Measurements from ENCODE around the gene EHMT1.
"Not testable (repeated sequence)": the region's sequence is repeated elsewhere in the genome, so short reads cannot be mapped to it uniquely, and the experiment has no call there.

Gene EHMT1

DNA sequence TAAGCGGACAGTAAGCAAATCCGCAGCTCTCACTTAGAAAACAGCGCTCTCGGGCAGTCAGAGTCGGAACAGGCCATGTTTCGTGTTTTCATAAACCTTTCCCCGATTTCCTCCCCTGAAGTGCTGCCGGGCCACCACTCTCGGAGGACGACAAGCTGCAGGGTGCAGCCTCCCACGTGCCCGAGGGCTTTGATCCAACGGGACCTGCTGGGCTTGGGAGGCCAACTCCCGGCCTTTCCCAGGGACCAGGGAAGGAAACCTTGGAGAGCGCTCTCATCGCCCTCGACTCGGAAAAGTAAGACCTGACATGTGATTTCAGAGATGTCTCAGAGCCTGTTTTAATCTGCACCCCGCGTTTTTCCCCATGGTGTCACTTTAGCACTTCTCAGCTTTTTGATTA, 159.0 kb downstream of the EHMT1 start:
- H3K9me3 Mint-ChIP-seq: no peaks in the 10 kb centered on the region
- TF ChIP-seq, protein P1, sequence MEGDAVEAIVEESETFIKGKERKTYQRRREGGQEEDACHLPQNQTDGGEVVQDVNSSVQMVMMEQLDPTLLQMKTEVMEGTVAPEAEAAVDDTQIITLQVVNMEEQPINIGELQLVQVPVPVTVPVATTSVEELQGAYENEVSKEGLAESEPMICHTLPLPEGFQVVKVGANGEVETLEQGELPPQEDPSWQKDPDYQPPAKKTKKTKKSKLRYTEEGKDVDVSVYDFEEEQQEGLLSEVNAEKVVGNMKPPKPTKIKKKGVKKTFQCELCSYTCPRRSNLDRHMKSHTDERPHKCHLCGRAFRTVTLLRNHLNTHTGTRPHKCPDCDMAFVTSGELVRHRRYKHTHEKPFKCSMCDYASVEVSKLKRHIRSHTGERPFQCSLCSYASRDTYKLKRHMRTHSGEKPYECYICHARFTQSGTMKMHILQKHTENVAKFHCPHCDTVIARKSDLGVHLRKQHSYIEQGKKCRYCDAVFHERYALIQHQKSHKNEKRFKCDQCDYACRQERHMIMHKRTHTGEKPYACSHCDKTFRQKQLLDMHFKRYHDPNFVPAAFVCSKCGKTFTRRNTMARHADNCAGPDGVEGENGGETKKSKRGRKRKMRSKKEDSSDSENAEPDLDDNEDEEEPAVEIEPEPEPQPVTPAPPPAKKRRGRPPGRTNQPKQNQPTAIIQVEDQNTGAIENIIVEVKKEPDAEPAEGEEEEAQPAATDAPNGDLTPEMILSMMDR (IDR thresholded peaks at IDR 0.05): no peak
- H3K27me3 Mint-ChIP-seq (ENCODE audit: low read depth, poor library complexity): no peaks in the 10 kb centered on the region
- no peaks in the 10 kb centered on the region for H3K4me1 Mint-ChIP-seq
- no peak for DNase-seq
- peaks cover 7% of the 10 kb centered on the region for H3K36me3 Mint-ChIP-seq (ENCODE audit: low read depth)
- H3K4me3 Mint-ChIP-seq: no peak overlapping the region
- H3K27ac Mint-ChIP-seq: no peak overlapping the region

DNA sequence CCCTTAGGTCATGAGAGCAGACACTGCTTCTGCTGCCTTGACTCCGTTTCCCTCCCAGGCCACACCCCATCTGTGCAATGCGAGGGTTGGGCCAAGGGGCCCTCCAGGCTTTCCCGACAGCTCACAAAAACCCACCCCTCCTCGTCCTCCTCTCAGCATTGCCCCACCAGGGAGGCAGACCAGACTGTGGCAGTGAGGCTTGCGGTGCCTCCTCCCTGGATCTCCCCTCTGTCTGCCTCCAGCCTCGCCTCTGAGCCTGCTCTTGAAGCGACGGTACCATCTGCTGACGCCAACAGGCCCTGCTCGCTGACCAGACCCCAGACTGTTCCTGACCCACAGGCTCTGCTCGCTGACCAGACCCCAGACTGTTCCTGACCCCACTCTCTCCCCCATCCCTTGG, 159.5 kb downstream of the EHMT1 start:
- no peak for DNase-seq
- Mint-ChIP-seq H3K4me3 (no peak overlapping the region), H3K4me1 (no peaks in the 10 kb centered on the region), H3K9me3 (no peaks in the 10 kb centered on the region), H3K27me3 (ENCODE audit: low read depth, poor library complexity) (no peaks in the 10 kb centered on the region), H3K36me3 (ENCODE audit: low read depth) (peaks cover 7% of the 10 kb centered on the region), H3K27ac (peak overlapping the region; percentile 36)
- TF ChIP-seq, protein P1 (IDR thresholded peaks at IDR 0.05): no peak

DNA sequence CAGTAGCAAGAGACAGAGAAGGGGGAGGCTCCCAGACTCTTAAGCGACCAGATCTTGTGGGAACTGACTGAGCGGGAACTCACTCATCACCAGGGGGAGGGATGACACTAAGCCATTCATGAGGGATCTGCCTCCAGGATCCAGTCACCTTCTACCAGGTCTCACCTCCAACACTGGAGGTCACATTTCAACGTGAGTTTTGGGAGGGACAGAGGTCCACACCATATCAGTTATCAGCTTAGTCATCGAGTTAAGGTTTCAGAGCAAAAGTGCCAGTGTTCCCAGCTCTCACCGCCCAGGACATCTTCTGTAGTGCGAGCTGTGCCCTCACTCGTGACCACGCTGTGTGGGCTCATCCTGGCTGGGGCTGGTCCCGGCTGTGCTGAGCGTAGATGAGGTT, 160.1 kb downstream of the EHMT1 start:
- peak overlapping the region; percentile 36 for H3K27ac Mint-ChIP-seq
- H3K36me3 Mint-ChIP-seq (ENCODE audit: low read depth): peaks cover 7% of the 10 kb centered on the region
- DNase-seq: no peak
- H3K4me1 Mint-ChIP-seq: no peaks in the 10 kb centered on the region
- no peaks in the 10 kb centered on the region for H3K9me3 Mint-ChIP-seq
- no peaks in the 10 kb centered on the region for H3K27me3 Mint-ChIP-seq (ENCODE audit: low read depth, poor library complexity)
- TF ChIP-seq, protein P1 (IDR thresholded peaks at IDR 0.05): no peak
- no peak overlapping the region for H3K4me3 Mint-ChIP-seq

DNA sequence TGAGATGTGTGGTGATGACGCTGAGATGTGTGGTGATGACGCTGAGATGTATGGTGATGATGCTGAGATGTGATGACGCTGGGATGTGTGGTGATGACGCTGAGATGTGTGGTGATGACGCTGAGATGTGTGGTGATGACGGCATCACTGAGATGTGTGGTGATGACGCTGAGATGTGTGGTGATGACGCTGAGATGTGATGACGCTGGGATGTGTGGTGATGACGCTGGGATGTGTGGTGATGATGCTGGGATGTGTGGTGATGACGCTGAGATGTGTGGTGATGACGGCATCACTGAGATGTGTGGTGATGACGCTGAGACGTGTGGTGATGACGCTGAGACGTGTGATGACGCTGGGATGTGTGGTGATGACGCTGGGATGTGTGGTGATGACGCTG, 161.2 kb downstream of the EHMT1 start:
- not testable (repeated sequence) for H3K4me3 Mint-ChIP-seq; H3K27ac Mint-ChIP-seq; DNase-seq; H3K9me3 Mint-ChIP-seq; H3K27me3 Mint-ChIP-seq (ENCODE audit: low read depth, poor library complexity); H3K4me1 Mint-ChIP-seq
- peaks cover 10% of the 10 kb centered on the region for H3K36me3 Mint-ChIP-seq (ENCODE audit: low read depth)

DNA sequence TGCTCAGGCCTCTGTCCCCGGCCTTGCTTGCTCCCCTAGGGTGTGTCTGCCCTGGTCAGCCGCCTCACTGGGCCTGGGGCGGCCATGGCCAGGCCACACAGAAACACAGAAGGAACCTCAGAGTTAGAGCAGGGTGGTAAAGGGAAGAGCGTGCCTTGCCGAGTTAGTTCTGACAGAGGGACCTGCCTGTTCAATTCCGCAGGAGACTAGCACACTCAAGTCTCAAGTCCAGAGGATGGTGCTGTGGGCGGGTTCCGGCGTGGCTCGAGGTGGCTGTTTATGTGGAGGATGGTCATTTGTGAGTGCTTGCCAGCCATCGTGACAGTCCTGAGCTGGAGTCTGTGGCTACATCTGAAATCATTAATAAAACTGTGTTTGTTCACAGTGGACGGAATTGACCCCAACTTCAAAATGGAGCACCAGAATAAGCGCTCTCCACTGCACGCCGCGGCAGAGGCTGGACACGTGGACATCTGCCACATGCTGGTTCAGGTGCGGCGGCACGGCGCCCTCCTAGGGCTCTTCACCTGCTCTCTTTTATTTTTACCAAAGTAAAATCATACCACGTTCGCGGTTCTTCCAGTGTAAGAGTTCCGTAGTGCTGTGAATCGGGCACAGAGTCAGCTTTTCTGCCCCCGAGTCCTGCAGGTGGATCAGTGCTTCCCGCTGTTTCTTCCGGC, 163.2 kb downstream of the EHMT1 start:
- Mint-ChIP-seq H3K27ac (peak overlapping the region; percentile 95), H3K9me3 (no peaks in the 10 kb centered on the region), H3K27me3 (ENCODE audit: low read depth, poor library complexity) (no peaks in the 10 kb centered on the region), H3K4me3 (no peak overlapping the region), H3K36me3 (ENCODE audit: low read depth) (peaks cover 19% of the 10 kb centered on the region), H3K4me1 (peaks cover 28% of the 10 kb centered on the region)
- DNase-seq: no peak
- TF ChIP-seq, protein P1 (IDR thresholded peaks at IDR 0.05): no peak

DNA sequence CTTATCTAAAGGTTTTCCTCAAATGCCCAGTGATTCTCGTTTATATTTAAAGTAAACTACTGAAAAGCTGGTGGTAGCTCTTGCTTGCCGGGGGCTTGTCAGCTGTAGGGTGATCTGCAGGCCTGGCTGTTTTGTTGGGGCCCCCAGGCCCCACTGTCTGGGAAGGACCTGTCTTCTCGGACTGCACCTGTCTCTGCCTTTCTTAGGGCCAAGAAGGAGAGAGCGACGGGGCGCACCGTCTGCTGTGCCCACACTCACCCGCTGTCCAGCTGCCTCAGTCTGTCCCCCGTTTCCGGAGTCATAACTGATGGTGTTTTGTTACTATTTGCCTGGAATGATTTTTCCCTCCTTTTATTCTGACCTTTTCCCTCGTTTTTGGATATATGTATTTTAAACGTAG, 164.7 kb downstream of the EHMT1 start:
- Mint-ChIP-seq H3K36me3 (ENCODE audit: low read depth) (peaks cover 26% of the 10 kb centered on the region), H3K4me3 (no peak overlapping the region), H3K27ac (peak overlapping the region; percentile 95), H3K27me3 (ENCODE audit: low read depth, poor library complexity) (no peaks in the 10 kb centered on the region), H3K9me3 (no peaks in the 10 kb centered on the region), H3K4me1 (peaks cover 36% of the 10 kb centered on the region)
- TF ChIP-seq, protein P1 (IDR thresholded peaks at IDR 0.05): no peak
- no peak for DNase-seq

Data from nephron progenitor cell (in vitro differentiated cells).